H9 (cell line): Measurements from ENCODE around the gene ZRSR2. TPM values are rescaled to one million over a fixed set of nuclear protein-coding genes. Genes with fewer than 3 reads are reported as not detected.

Experiments used
- DNase-seq: peaks from one replicate; pipeline ENCODE4 v3.0.0-alpha.2; 2017
- H2AFZ ChIP-seq: one replicate; pipeline ENCODE4 v1.6.1; 2013; ENCODE audit warnings: mild to moderate bottlenecking, low read length, control low read depth, moderate library complexity
- H2AK5ac ChIP-seq: 2 replicates; pipeline ENCODE4 v1.6.1; 2013; ENCODE audit warnings: low read length, control low read depth, mixed read lengths; ENCODE audit not compliant: insufficient read length
- H2BK120ac ChIP-seq: one replicate; pipeline ENCODE4 v1.6.1; 2013; ENCODE audit warnings: low read depth, mild to moderate bottlenecking, low read length, control low read depth, inconsistent platforms; ENCODE audit not compliant: poor library complexity, severe bottlenecking
- H2BK12ac ChIP-seq: 2 replicates; pipeline ENCODE4 v1.6.1; 2013; ENCODE audit warnings: low read length, control low read depth, mixed read lengths, low read depth; ENCODE audit not compliant: insufficient read length
- H2BK15ac ChIP-seq: 2 replicates; pipeline ENCODE4 v1.6.1; 2013; ENCODE audit warnings: low read depth, low read length, control low read depth
- H2BK20ac ChIP-seq: one replicate; pipeline ENCODE4 v1.6.1; 2013; ENCODE audit warnings: low read depth, mild to moderate bottlenecking, low read length, control low read depth, inconsistent platforms; ENCODE audit not compliant: poor library complexity, severe bottlenecking
- H2BK5ac ChIP-seq: 2 replicates; pipeline ENCODE4 v1.6.1; 2013; ENCODE audit warnings: low read length, control low read depth, mixed read lengths; ENCODE audit not compliant: insufficient read length
- H3K14ac ChIP-seq: 2 replicates; pipeline ENCODE4 v1.6.1; 2013; ENCODE audit warnings: low read length, control low read depth; ENCODE audit not compliant: insufficient read depth
- H3K18ac ChIP-seq: 2 replicates; pipeline ENCODE4 v1.6.1; 2013; ENCODE audit warnings: low read depth, mild to moderate bottlenecking, mixed read lengths, low read length, control low read depth; ENCODE audit not compliant: insufficient read length
- H3K23ac ChIP-seq: 2 replicates; pipeline ENCODE4 v1.6.1; 2013; ENCODE audit warnings: low read length, control low read depth, mixed read lengths, low read depth; ENCODE audit not compliant: insufficient read length
- H3K23me2 ChIP-seq: 2 replicates; pipeline ENCODE4 v1.6.1; 2013; ENCODE audit warnings: low read depth, mild to moderate bottlenecking, mixed read lengths, low read length, control low read depth; ENCODE audit not compliant: insufficient read length, poor library complexity, severe bottlenecking
- H3K27ac ChIP-seq: 2 replicates; pipeline ENCODE4 v1.5.1; 2013; ENCODE audit warnings: low read length, control low read depth, mixed read lengths, low read depth; ENCODE audit not compliant: insufficient read length
- H3K27me3 ChIP-seq: 2 replicates; pipeline ENCODE4 v1.6.1; 2013; ENCODE audit warnings: low read length, control low read depth, inconsistent platforms; ENCODE audit not compliant: insufficient read depth
- H3K4ac ChIP-seq: 2 replicates; pipeline ENCODE4 v1.6.1; 2013; ENCODE audit warnings: low read depth, mild to moderate bottlenecking, control low read depth, inconsistent platforms, low read length, moderate library complexity
- H3K4me1 ChIP-seq: 2 replicates; pipeline ENCODE4 v1.6.1; 2013; ENCODE audit warnings: low read length, control low read depth, inconsistent platforms; ENCODE audit not compliant: insufficient read depth
- H3K4me2 ChIP-seq: 2 replicates; pipeline ENCODE4 v1.6.1; 2013; ENCODE audit warnings: low read length, control low read depth, mixed read lengths; ENCODE audit not compliant: insufficient read length, insufficient read depth
- H3K56ac ChIP-seq: 2 replicates; pipeline ENCODE4 v1.6.1; 2013; ENCODE audit warnings: low read depth, mild to moderate bottlenecking, mixed read lengths, low read length, control low read depth; ENCODE audit not compliant: insufficient read length
- H3K79me1 ChIP-seq: 2 replicates; pipeline ENCODE4 v1.6.1; 2013; ENCODE audit warnings: low read depth, mild to moderate bottlenecking, moderate library complexity, low read length, control low read depth, inconsistent platforms; ENCODE audit not compliant: insufficient read depth, poor library complexity, severe bottlenecking
- H3K79me2 ChIP-seq: 2 replicates; pipeline ENCODE4 v1.6.1; 2013; ENCODE audit warnings: low read length, control low read depth, inconsistent platforms; ENCODE audit not compliant: insufficient read depth
- H3K9ac ChIP-seq: 2 replicates; pipeline ENCODE4 v1.6.1; 2013; ENCODE audit warnings: low read length, control low read depth, mixed read lengths; ENCODE audit not compliant: insufficient read length; ENCODE audit errors: extremely low read depth
- H3K9me3 ChIP-seq: one replicate; pipeline ENCODE4 v1.6.1; 2013; ENCODE audit warnings: low read depth, low read length, inconsistent platforms; ENCODE audit not compliant: control insufficient read depth
- H3T11ph ChIP-seq: one replicate; pipeline ENCODE4 v1.6.1; 2013; ENCODE audit warnings: mild to moderate bottlenecking, low read length, control low read depth, inconsistent platforms
- H4K20me1 ChIP-seq: one replicate; pipeline ENCODE4 v1.6.1; 2013; ENCODE audit not compliant: control insufficient read depth, insufficient read length, insufficient read depth
- H4K5ac ChIP-seq: 2 replicates; pipeline ENCODE4 v1.6.1; 2013; ENCODE audit warnings: low read depth, mild to moderate bottlenecking, mixed read lengths, low read length, control low read depth; ENCODE audit not compliant: insufficient read length
- H4K8ac ChIP-seq: replicated peaks from 2 replicates; pipeline ENCODE4 v1.6.1; 2013; ENCODE audit warnings: low read length, control low read depth, mixed read lengths, low read depth; ENCODE audit not compliant: insufficient read length
- H4K91ac ChIP-seq: 2 replicates; pipeline ENCODE4 v1.6.1; 2013; ENCODE audit warnings: low read depth, mild to moderate bottlenecking, moderate library complexity, mixed read lengths, low read length, control low read depth; ENCODE audit not compliant: insufficient read length
- H3K27ac Mint-ChIP-seq, 3 experiments: 2 replicates in 2 of 3; 3 replicates in 1 of 3; pipeline ENCODE4 v1.8.0; 2020 to 2021; ENCODE audit warnings: mixed read lengths in 3 of 3, mild to moderate bottlenecking in 1 of 3, moderate library complexity in 1 of 3
- H3K27me3 Mint-ChIP-seq: 2 replicates; pipeline ENCODE4 v1.8.0; 2021; ENCODE audit warnings: low read depth, mild to moderate bottlenecking, moderate library complexity, mixed read lengths
- H3K36me3 Mint-ChIP-seq, 3 experiments: 2 replicates in 2 of 3; 3 replicates in 1 of 3; pipeline ENCODE4 v1.8.0; 2020 to 2021; ENCODE audit warnings: low read depth in 3 of 3, mixed read lengths in 3 of 3; ENCODE audit not compliant: insufficient read depth in 1 of 3
- H3K4me1 Mint-ChIP-seq, 2 experiments: 2 replicates each; pipeline ENCODE4 v1.8.0; 2020; ENCODE audit warnings: mixed read lengths in 2 of 2
- H3K4me3 Mint-ChIP-seq, 2 experiments: 2 replicates in 1 of 2; 3 replicates in 1 of 2; pipeline ENCODE4 v1.8.0; 2020 to 2021; ENCODE audit warnings: mild to moderate bottlenecking in 2 of 2, mixed read lengths in 2 of 2, moderate library complexity in 1 of 2
- H3K9me3 Mint-ChIP-seq, 2 experiments: 2 replicates in 1 of 2; 3 replicates in 1 of 2; pipeline ENCODE4 v1.8.0; 2020; ENCODE audit warnings: mild to moderate bottlenecking in 2 of 2, mixed read lengths in 2 of 2, moderate library complexity in 1 of 2
- WGBS: extraction: QIAGEN DNeasy Blood & Tissue Kit; methylation state at CpG from one replicate; pipeline ENCODE4 v1.1.7; 2013; ENCODE audit warnings: missing lambda C conversion rate, low lambda C conversion rate, mixed read lengths; ENCODE audit not compliant: insufficient read length; ENCODE audit errors: extremely low coverage; 5-methylcytosine and 5-hydroxymethylcytosine counted together
- total RNA-seq: library from RNA; stranded (reverse); gene quantifications from 2 replicates; pipeline ENCODE4 v1.2.1, GENCODE V29; 2021
- TF ChIP-seq, protein P1 (sequence below): fragments of 200-600 bp; sonication (generic); conservative IDR thresholded peaks from 3 replicates; pipeline ENCODE4 v1.8.0; 2021; ENCODE audit warnings: antibody characterized with exemption, mild to moderate bottlenecking

The ZRSR2 gene
- total RNA-seq, 1 experiment from 2014 or later = 21.1 TPM

DNA sequence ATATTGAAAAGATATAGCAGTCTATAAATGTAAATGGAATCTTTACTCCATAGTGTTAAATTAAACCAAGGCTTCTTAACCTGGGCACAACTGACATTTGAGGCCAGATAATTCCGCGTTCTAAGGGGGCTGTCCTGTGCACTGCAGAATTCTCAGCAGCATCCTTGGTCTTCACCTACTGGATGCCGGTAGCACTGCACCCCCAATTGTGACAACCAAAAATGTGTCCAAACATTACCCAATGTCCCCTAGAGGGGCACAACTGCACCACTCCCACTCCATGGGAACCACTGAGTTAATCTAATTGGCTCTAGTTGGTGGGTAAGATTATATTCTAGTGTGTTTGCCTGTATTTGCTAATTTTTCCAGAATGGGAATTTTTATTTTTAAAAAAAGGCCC is 47.7 kb downstream of the ZRSR2 start:
- no peak overlapping the region for H4K8ac ChIP-seq
- H3K4ac ChIP-seq = no peak overlapping the region
- no peak overlapping the region for H3K27ac ChIP-seq
- peaks cover 8% of the 10 kb centered on the region; the same call in 1 of the 2 replicates for H3K79me2 ChIP-seq
- H3K4me1 ChIP-seq = peaks cover 2% of the 10 kb centered on the region; the same call in 1 of the 2 replicates
- whole genome bisulfite sequencing = no CpG with 5 or more reads among the region's 3 CpGs
- H3K14ac ChIP-seq = no peak overlapping the region
- Mint-ChIP-seq H3K4me3 (no peak overlapping the region; a peak in 1 of 5 replicates), H3K4me1 (peaks cover 39 to 57% of the 10 kb centered on the region in 2 experiments), H3K27me3 (no peaks in the 10 kb centered on the region), H3K27ac (no peak overlapping the region), H3K9me3 (no peaks in the 10 kb centered on the region), H3K36me3 (peaks cover 47 to 83% (median 83%) of the 10 kb centered on the region in 3 experiments; a peak in 6 of 7 replicates)
- H3K56ac ChIP-seq = no peak overlapping the region
- peak; percentile 43 for DNase-seq
- H4K20me1 ChIP-seq = no peaks in the 10 kb centered on the region
- no peak overlapping the region for H3K9ac ChIP-seq
- H3K18ac ChIP-seq = no peak overlapping the region
- H3K23ac ChIP-seq = no peak overlapping the region
- H3T11ph ChIP-seq = no peak overlapping the region
- no peak overlapping the region for H2BK15ac ChIP-seq
- H3K4me2 ChIP-seq = no peak overlapping the region
- no peaks in the 10 kb centered on the region for H3K23me2 ChIP-seq
- H4K91ac ChIP-seq = no peak overlapping the region
- no peak overlapping the region for H4K5ac ChIP-seq
- no peak overlapping the region for H2BK5ac ChIP-seq
- TF ChIP-seq, protein P1, sequence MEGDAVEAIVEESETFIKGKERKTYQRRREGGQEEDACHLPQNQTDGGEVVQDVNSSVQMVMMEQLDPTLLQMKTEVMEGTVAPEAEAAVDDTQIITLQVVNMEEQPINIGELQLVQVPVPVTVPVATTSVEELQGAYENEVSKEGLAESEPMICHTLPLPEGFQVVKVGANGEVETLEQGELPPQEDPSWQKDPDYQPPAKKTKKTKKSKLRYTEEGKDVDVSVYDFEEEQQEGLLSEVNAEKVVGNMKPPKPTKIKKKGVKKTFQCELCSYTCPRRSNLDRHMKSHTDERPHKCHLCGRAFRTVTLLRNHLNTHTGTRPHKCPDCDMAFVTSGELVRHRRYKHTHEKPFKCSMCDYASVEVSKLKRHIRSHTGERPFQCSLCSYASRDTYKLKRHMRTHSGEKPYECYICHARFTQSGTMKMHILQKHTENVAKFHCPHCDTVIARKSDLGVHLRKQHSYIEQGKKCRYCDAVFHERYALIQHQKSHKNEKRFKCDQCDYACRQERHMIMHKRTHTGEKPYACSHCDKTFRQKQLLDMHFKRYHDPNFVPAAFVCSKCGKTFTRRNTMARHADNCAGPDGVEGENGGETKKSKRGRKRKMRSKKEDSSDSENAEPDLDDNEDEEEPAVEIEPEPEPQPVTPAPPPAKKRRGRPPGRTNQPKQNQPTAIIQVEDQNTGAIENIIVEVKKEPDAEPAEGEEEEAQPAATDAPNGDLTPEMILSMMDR = peak; percentile 67
- no peaks in the 10 kb centered on the region for H3K9me3 ChIP-seq
- H2AK5ac ChIP-seq = no peak overlapping the region
- H3K79me1 ChIP-seq = peaks cover 4% of the 10 kb centered on the region
- H2AFZ ChIP-seq = no peak overlapping the region
- no peak overlapping the region for H2BK12ac ChIP-seq
- no peaks in the 10 kb centered on the region for H3K27me3 ChIP-seq
- H2BK20ac ChIP-seq = no peak overlapping the region
- no peak overlapping the region for H2BK120ac ChIP-seq
